IMR-90 (cell line): ENCODE results near the gene BLTP3B. TPM values are rescaled to one million over a fixed set of nuclear protein-coding genes. Genes with fewer than 3 reads are reported as not detected.

Experiments used
- ATAC-seq: fragments of 200-7000 bp; cut with Tn5 transposase; 2 replicates; pipeline ENCODE4 v1.9.1; 2020; ENCODE audit warnings: low read depth, mild to moderate bottlenecking, moderate library complexity
- BruUV-seq: library from RNA; stranded (reverse); fragments of 400-500 nt; replicated peaks from 2 replicates; lab custom pipeline; 2021; lab: Mats Ljungman, UMichigan
- CTCF ChIA-PET: fragments of 300-600 bp; formaldehyde crosslinking; extraction: SDS; loops from one replicate; lab custom pipeline; 2021; ENCODE audit warnings: antibody characterized with exemption; lab: Yijun Ruan, JAX
- POLR2A ChIA-PET: fragments of 300-600 bp; sonication (Branson Sonifier 250); formaldehyde crosslinking; loops from one replicate; lab custom pipeline; 2022; ENCODE audit warnings: antibody characterized with exemption; ENCODE audit not compliant: unreplicated experiment; lab: Charles Lee
- DNase-seq: peaks from one replicate; pipeline ENCODE4 v3.0.0; 2013
- H2AFZ ChIP-seq: replicated peaks from 2 replicates; pipeline ENCODE3; 2013; ENCODE audit warnings: low read length, mild to moderate bottlenecking; ENCODE audit not compliant: poor library complexity
- H2AK5ac ChIP-seq: 2 replicates; pipeline ENCODE4 v1.6.1; 2013; ENCODE audit warnings: low read depth, low read length, inconsistent platforms
- H2AK9ac ChIP-seq: replicated peaks from 2 replicates; pipeline ENCODE3; 2013; ENCODE audit warnings: mild to moderate bottlenecking, low read depth, low read length, moderate library complexity; ENCODE audit not compliant: poor library complexity
- H2BK120ac ChIP-seq: 2 replicates; pipeline ENCODE4 v1.6.1; 2013; ENCODE audit warnings: low read depth, low read length, inconsistent platforms
- H2BK15ac ChIP-seq: 3 replicates; pipeline ENCODE4 v1.6.1; 2013; ENCODE audit warnings: low read depth, low read length, inconsistent platforms
- H2BK20ac ChIP-seq: 2 replicates; pipeline ENCODE4 v1.6.1; 2013; ENCODE audit warnings: low read depth, mild to moderate bottlenecking, inconsistent platforms, low read length, moderate library complexity
- H2BK5ac ChIP-seq: 2 replicates; pipeline ENCODE4 v1.6.1; 2013; ENCODE audit warnings: mild to moderate bottlenecking, low read depth, low read length, inconsistent platforms; ENCODE audit not compliant: poor library complexity, severe bottlenecking
- H3K14ac ChIP-seq: replicated peaks from 2 replicates; pipeline ENCODE4 v1.6.1; 2013; ENCODE audit warnings: low read depth, low read length, inconsistent platforms
- H3K18ac ChIP-seq: 2 replicates; pipeline ENCODE4 v1.6.1; 2013; ENCODE audit warnings: low read depth, low read length, control low read depth
- H3K23ac ChIP-seq: 2 replicates; pipeline ENCODE4 v1.6.1; 2013; ENCODE audit warnings: low read depth, low read length, inconsistent platforms
- H3K27ac ChIP-seq: 2 replicates; pipeline ENCODE4 v1.5.1; 2013; ENCODE audit warnings: mild to moderate bottlenecking, control low read depth, low read length; ENCODE audit not compliant: insufficient read depth
- H3K27me3 ChIP-seq: 2 replicates; pipeline ENCODE4 v1.6.1; 2013; ENCODE audit warnings: low read length; ENCODE audit not compliant: control insufficient read depth, insufficient read depth
- H3K36me3 ChIP-seq: 2 replicates; pipeline ENCODE4 v1.6.1; 2013; ENCODE audit warnings: low read length, mixed read lengths; ENCODE audit not compliant: control insufficient read depth, insufficient read depth
- H3K4ac ChIP-seq: 2 replicates; pipeline ENCODE4 v1.6.1; 2013; ENCODE audit warnings: low read depth, low read length, inconsistent platforms
- H3K4me1 ChIP-seq: 2 replicates; pipeline ENCODE4 v1.6.1; 2013; ENCODE audit warnings: low read length, mixed read lengths; ENCODE audit not compliant: control insufficient read depth, insufficient read depth
- H3K4me2 ChIP-seq: 2 replicates; pipeline ENCODE4 v1.6.1; 2013; ENCODE audit warnings: low read depth, mild to moderate bottlenecking, control low read depth, low read length, moderate library complexity
- H3K4me3 ChIP-seq: 2 replicates; pipeline ENCODE4 v1.5.1; 2013; ENCODE audit warnings: low read depth, mild to moderate bottlenecking, control low read depth, low read length, moderate library complexity; ENCODE audit not compliant: insufficient read depth
- H3K56ac ChIP-seq: 2 replicates; pipeline ENCODE4 v1.6.1; 2013; ENCODE audit warnings: low read length, inconsistent platforms; ENCODE audit not compliant: insufficient read depth; ENCODE audit errors: extremely low read depth
- H3K79me1 ChIP-seq, 2 experiments: 2 replicates each; pipeline ENCODE4 v1.6.1; 2013; ENCODE audit warnings: low read length in 2 of 2, inconsistent platforms in 1 of 2, low read depth in 1 of 2
- H3K9ac ChIP-seq: 2 replicates; pipeline ENCODE4 v1.6.1; 2013; ENCODE audit warnings: low read depth, low read length, control low read depth
- H3K9me1 ChIP-seq: 2 replicates; pipeline ENCODE4 v1.6.1; 2013; ENCODE audit warnings: low read length, inconsistent platforms; ENCODE audit not compliant: insufficient read depth
- H3K9me3 ChIP-seq: 2 replicates; pipeline ENCODE4 v1.6.1; 2013; ENCODE audit warnings: low read length; ENCODE audit not compliant: control insufficient read depth, insufficient read depth
- H4K20me1 ChIP-seq: 2 replicates; pipeline ENCODE4 v1.6.1; 2013; ENCODE audit warnings: low read length, inconsistent platforms; ENCODE audit not compliant: insufficient read depth
- H4K5ac ChIP-seq: 2 replicates; pipeline ENCODE4 v1.6.1; 2013; ENCODE audit warnings: mild to moderate bottlenecking, low read depth, low read length, control low read depth
- H4K8ac ChIP-seq, 2 experiments: 2 replicates each; pipeline ENCODE4 v1.6.1; 2013; ENCODE audit warnings: low read depth in 2 of 2, low read length in 2 of 2, control low read depth in 1 of 2, inconsistent platforms in 1 of 2
- H4K91ac ChIP-seq: 2 replicates; pipeline ENCODE4 v1.6.1; 2013; ENCODE audit warnings: low read depth, low read length, inconsistent platforms; ENCODE audit not compliant: insufficient read depth
- CHD1 ChIP-seq: IDR thresholded peaks from 2 replicates; pipeline ENCODE4 v1.6.1; 2012; ENCODE audit warnings: low read depth, low read length, improper control_type of control experiment
- ELK1 ChIP-seq: fragments of 150-350 bp; IDR thresholded peaks from 2 replicates; pipeline ENCODE4 v1.6.1; 2016; ENCODE audit warnings: low read depth, mild to moderate bottlenecking, low read length, moderate library complexity, borderline replicate concordance
- FOS ChIP-seq: fragments of 150-350 bp; IDR thresholded peaks from 2 replicates; pipeline ENCODE4 v1.6.1; 2016; ENCODE audit warnings: low read depth, low read length
- MAZ ChIP-seq: IDR thresholded peaks from 2 replicates; pipeline ENCODE4 v1.6.1; 2012; ENCODE audit warnings: low read depth, mild to moderate bottlenecking, low read length, improper control_type of control experiment, moderate library complexity, borderline replicate concordance
- NFE2L2 ChIP-seq: fragments of 150-350 bp; IDR thresholded peaks from 2 replicates; pipeline ENCODE4 v1.6.1; 2016; ENCODE audit warnings: low read depth, mild to moderate bottlenecking, low read length
- RAD21 ChIP-seq: IDR thresholded peaks from 2 replicates; pipeline ENCODE4 v1.6.1; 2012; ENCODE audit warnings: low read length, improper control_type of control experiment
- WGBS, 2 experiments: methylation state at CpG; one replicate each; pipeline versions ENCODE4 v1.1.5 to v1.1.7; 2013; ENCODE audit warnings: missing lambda C conversion rate in 2 of 2; ENCODE audit not compliant: insufficient read length in 1 of 2; ENCODE audit errors: extremely low coverage in 2 of 2; 5-methylcytosine and 5-hydroxymethylcytosine counted together
- dilution Hi-C: fragments of 300-500 bp; cut with HindIII; formaldehyde crosslinking; loops from one replicate; pipeline ENCODE4 v1.14.3; 2018; ENCODE audit warnings: low sequenced_read_pairs; ENCODE audit not compliant: unreplicated experiment
- in situ Hi-C: fragments of 300-500 bp; cut with MboI; formaldehyde crosslinking; loops from 3 replicates; pipeline ENCODE4 v1.14.3; 2019; ENCODE audit warnings: low sequenced_read_pairs, inconsistent platforms, mixed read lengths
- intact Hi-C: fragments of 100-400 bp; cut with micrococcal nuclease; formaldehyde crosslinking; loops from 2 replicates; pipeline ENCODE4 v1.10.0; 2022
- polyA plus RNA-seq, 3 experiments: library from polyadenylated mRNA; depleted of rRNA; stranded (reverse); fragments of >200 nt; gene quantifications; 2 replicates each; pipeline ENCODE4 v1.2.3, GENCODE V29; 2012; ENCODE audit warnings: low replicate concordance in 1 of 3
- total RNA-seq: library from RNA; depleted of rRNA; stranded (reverse); fragments of >200 nt; gene quantifications from 2 replicates; pipeline ENCODE4 v1.2.3, GENCODE V29; 2012

The BLTP3B gene
- total and polyA plus RNA-seq, 2 of the 4 experiments (the other 2 are of a cell fraction) = 8.9 to 38.7 TPM

DNA sequence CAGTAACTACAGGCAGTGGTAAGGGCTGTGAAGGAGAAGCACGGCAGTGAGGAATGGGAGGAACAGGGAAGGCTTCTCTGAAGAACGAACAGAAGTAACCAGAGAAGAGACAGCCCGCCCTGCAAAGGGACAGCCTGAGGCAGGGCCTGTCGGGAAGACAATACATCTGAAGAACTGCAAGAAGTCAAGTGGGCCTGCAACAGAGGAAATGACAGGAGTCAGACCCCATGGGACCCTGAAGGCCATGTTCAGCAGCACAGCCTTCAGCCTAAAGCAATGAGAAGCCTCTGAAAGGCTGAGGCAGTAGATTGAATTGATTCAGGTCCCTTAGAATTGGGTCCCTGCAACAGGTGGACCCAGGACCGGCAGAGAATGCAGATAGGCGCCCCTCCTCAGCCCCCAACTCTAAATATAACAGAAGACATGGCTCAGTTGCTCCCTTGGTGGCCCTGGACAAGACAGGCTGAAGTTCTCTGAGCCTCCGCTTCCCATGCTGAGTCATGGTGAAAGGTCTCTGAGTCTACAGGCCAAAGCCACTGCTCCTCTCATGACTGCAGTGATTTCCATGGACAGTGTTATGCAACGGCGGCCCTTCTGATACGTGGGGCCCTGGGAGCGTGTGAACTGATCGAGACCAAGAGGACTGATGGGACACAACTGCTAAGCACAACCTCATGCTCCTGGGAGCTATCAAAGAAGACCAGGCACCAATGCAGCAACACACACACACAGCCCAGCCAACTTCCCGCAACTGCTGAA, 47.1 kb upstream of the BLTP3B start:
- no peak overlapping the region for H3K4ac ChIP-seq
- ChIA-PET CTCF (no interaction called here), POLR2A (no interaction called here)
- no peak overlapping the region for H2BK120ac ChIP-seq
- no peak overlapping the region for H2AFZ ChIP-seq
- no peak overlapping the region for H2BK15ac ChIP-seq
- in situ Hi-C loops = no loop called here
- BruUV-seq = no TSS peak
- no peak overlapping the region for H3K4me2 ChIP-seq
- H3K4me1 ChIP-seq = peaks cover 6% of the 10 kb centered on the region; the same call in 1 of the 2 replicates
- WGBS, 2 experiments = 83% methylated on average over 7 of the region's 13 CpGs; no CpG with 5 or more reads in 1 of the 2 experiments
- H4K20me1 ChIP-seq = no peaks in the 10 kb centered on the region
- no peaks in the 10 kb centered on the region for H3K36me3 ChIP-seq
- peak overlapping the region; percentile 15 for H2AK9ac ChIP-seq
- no peak for TF ChIP-seq CHD1
- peak; percentile 43; the same call in 1 of the 2 replicates for TF ChIP-seq NFE2L2
- TF ChIP-seq RAD21 = no peak
- TF ChIP-seq ELK1 = no peak
- TF ChIP-seq MAZ = no peak
- TF ChIP-seq FOS = no peak
- no peak overlapping the region for H3K14ac ChIP-seq
- H3K9me3 ChIP-seq = no peaks in the 10 kb centered on the region
- no peak overlapping the region for H3K23ac ChIP-seq
- H4K8ac ChIP-seq = no peak overlapping the region
- H2BK5ac ChIP-seq = no peak overlapping the region
- ATAC-seq = no peak
- H3K56ac ChIP-seq = no peak overlapping the region
- H3K9me1 ChIP-seq = no peaks in the 10 kb centered on the region; the same call in 1 of the 2 replicates
- H4K91ac ChIP-seq = no peak overlapping the region
- H4K5ac ChIP-seq = no peak overlapping the region
- no peak overlapping the region for H3K18ac ChIP-seq
- H2AK5ac ChIP-seq = no peak overlapping the region
- no peak overlapping the region for H3K27ac ChIP-seq
- intact Hi-C loops = no loop called here
- no peaks in the 10 kb centered on the region for H3K79me1 ChIP-seq
- no peak overlapping the region for H2BK20ac ChIP-seq
- dilution Hi-C loops = no loop called here
- no peak for DNase-seq
- H3K4me3 ChIP-seq = no peak overlapping the region
- no peak overlapping the region for H3K9ac ChIP-seq
- no peaks in the 10 kb centered on the region for H3K27me3 ChIP-seq
